ENCODE measurements around the gene ZNF280D.
"Not testable (repeated sequence)": the region's sequence is repeated elsewhere in the genome, so short reads cannot be mapped to it uniquely, and the experiment has no call there.

Gene ZNF280D

GRCh38 chr15:56719021-56719612, 14.2 kb downstream of the ZNF280D start:
- DNase-seq, result no peak
- no peak for TF ChIP-seq CTCF (IDR thresholded peaks at IDR 0.05; ENCODE audit: low read depth, low read length, missing control alignments)
- peaks cover under 1% of the 10 kb centered on the region for H3K36me3 ChIP-seq (replicated peaks)
- no peak overlapping the region for H3K4me3 ChIP-seq (ENCODE audit: low read depth, low read length)
- H3K27me3 ChIP-seq (replicated peaks), result no peaks in the 10 kb centered on the region
- H3K27ac ChIP-seq, result no peak overlapping the region
- in situ Hi-C loops (cut with HindIII; ENCODE audit: low pct_ligation_motif_present, low sequenced_read_pairs), result no loop called here

- in situ Hi-C loops (cut with HindIII; ENCODE audit: low pct_ligation_motif_present, low sequenced_read_pairs), result no loop called here
- no peaks in the 10 kb centered on the region for H3K36me3 ChIP-seq (replicated peaks)
These were observed 14.7 kb downstream of the ZNF280D start for GRCh38 chr15:56718560-56718959.

GRCh38 chr15:56716334-56716733, 17.0 kb downstream of the ZNF280D start:
- Histone ChIP-seq H3K36me3 (replicated peaks) (no peaks in the 10 kb centered on the region), H3K27ac (no peak overlapping the region), H3K27me3 (replicated peaks) (no peaks in the 10 kb centered on the region), H3K4me3 (ENCODE audit: low read depth, low read length) (no peak overlapping the region)
- no peak for TF ChIP-seq CTCF (IDR thresholded peaks at IDR 0.05; ENCODE audit: low read depth, low read length, missing control alignments)
- DNase-seq, result no peak
- in situ Hi-C loops (cut with HindIII; ENCODE audit: low pct_ligation_motif_present, low sequenced_read_pairs), result no loop called here

More at GRCh38 chr15:56718560-56718959, 14.7 kb downstream of the ZNF280D start:
- no peak for TF ChIP-seq CTCF (IDR thresholded peaks at IDR 0.05; ENCODE audit: low read depth, low read length, missing control alignments)
- Histone ChIP-seq H3K27me3 (replicated peaks) (no peaks in the 10 kb centered on the region), H3K27ac (no peak overlapping the region), H3K4me3 (ENCODE audit: low read depth, low read length) (no peak overlapping the region)
- no peak for DNase-seq

- H3K36me3 ChIP-seq (replicated peaks), result no peaks in the 10 kb centered on the region
- no peak overlapping the region for H3K4me3 ChIP-seq (ENCODE audit: low read depth, low read length)
- no peaks in the 10 kb centered on the region for H3K27me3 ChIP-seq (replicated peaks)
- no peak overlapping the region for H3K27ac ChIP-seq
- TF ChIP-seq CTCF (IDR thresholded peaks at IDR 0.05; ENCODE audit: low read depth, low read length, missing control alignments), result no peak
- in situ Hi-C loops (cut with HindIII; ENCODE audit: low pct_ligation_motif_present, low sequenced_read_pairs), result no loop called here
- DNase-seq, result no peak
These were observed 18.1 kb downstream of the ZNF280D start for GRCh38 chr15:56715220-56715619.

GRCh38 chr15:56709502-56709901, 23.8 kb downstream of the ZNF280D start:
- H3K27me3 ChIP-seq (replicated peaks); in situ Hi-C loops (cut with HindIII; ENCODE audit: low pct_ligation_motif_present, low sequenced_read_pairs); DNase-seq; H3K27ac ChIP-seq; H3K4me3 ChIP-seq (ENCODE audit: low read depth, low read length); H3K36me3 ChIP-seq (replicated peaks): not testable (repeated sequence)

- H3K27me3 ChIP-seq (replicated peaks), result no peaks in the 10 kb centered on the region
- peaks cover 28% of the 10 kb centered on the region for H3K36me3 ChIP-seq (replicated peaks)
- H3K27ac ChIP-seq, result no peak overlapping the region
- in situ Hi-C loops (cut with HindIII; ENCODE audit: low pct_ligation_motif_present, low sequenced_read_pairs), result no loop called here
- no peak for TF ChIP-seq CTCF (IDR thresholded peaks at IDR 0.05; ENCODE audit: low read depth, low read length, missing control alignments)
- H3K4me3 ChIP-seq (ENCODE audit: low read depth, low read length), result no peak overlapping the region
- DNase-seq, result no peak
These were observed 33.6 kb downstream of the ZNF280D start for GRCh38 chr15:56699743-56700142.
